ENCODE measurements around the gene TRIM29. TPM values are rescaled to one million over a fixed set of nuclear protein-coding genes. Genes with fewer than 3 reads are reported as not detected.

The TRIM29 gene
- polyA plus RNA-seq, 1 donor from 2014 or later: not detected

GRCh38 chr11:120134931-120135228 is 3.0 kb downstream of the TRIM29 start:
- Mint-ChIP-seq H3K4me3 (no peak overlapping the region), H3K27ac (no peak overlapping the region), H3K36me3 (no peaks in the 10 kb centered on the region), H3K9me3 (no peaks in the 10 kb centered on the region), H3K4me1 (no peaks in the 10 kb centered on the region), H3K27me3 (peaks cover 4% of the 10 kb centered on the region)

- Mint-ChIP-seq H3K4me1 (no peaks in the 10 kb centered on the region), H3K9me3 (no peaks in the 10 kb centered on the region), H3K27me3 (peaks cover 4% of the 10 kb centered on the region), H3K4me3 (peak overlapping the region in 1 of 4 donors; percentile 34), H3K27ac (no peak overlapping the region), H3K36me3 (no peaks in the 10 kb centered on the region)
Observed at GRCh38 chr11:120134106-120134930, 3.6 kb downstream of the TRIM29 start.

- H3K27ac Mint-ChIP-seq: no peak overlapping the region
- peaks cover 1% of the 10 kb centered on the region for H3K27me3 Mint-ChIP-seq
Observed at GRCh38 chr11:120133216-120134105, 4.5 kb downstream of the TRIM29 start.

GRCh38 chr11:120132645-120133185 is 5.2 kb downstream of the TRIM29 start:
- no peaks in the 10 kb centered on the region for H3K9me3 Mint-ChIP-seq
- no peak overlapping the region for H3K4me3 Mint-ChIP-seq
- peaks cover 3% of the 10 kb centered on the region for H3K27me3 Mint-ChIP-seq
- no peak overlapping the region for H3K27ac Mint-ChIP-seq
- no peaks in the 10 kb centered on the region for H3K36me3 Mint-ChIP-seq
- no peaks in the 10 kb centered on the region for H3K4me1 Mint-ChIP-seq

More at GRCh38 chr11:120133216-120134105, 4.5 kb downstream of the TRIM29 start:
- Mint-ChIP-seq H3K9me3 (no peaks in the 10 kb centered on the region), H3K4me1 (no peaks in the 10 kb centered on the region), H3K36me3 (no peaks in the 10 kb centered on the region), H3K4me3 (no peak overlapping the region)

- peaks cover 3% of the 10 kb centered on the region for H3K27me3 Mint-ChIP-seq
- H3K4me3 Mint-ChIP-seq: no peak overlapping the region
- no peaks in the 10 kb centered on the region for H3K9me3 Mint-ChIP-seq
- H3K4me1 Mint-ChIP-seq: peaks cover 0 to under 1% (median 0%) of the 10 kb centered on the region in 3 donors
- no peaks in the 10 kb centered on the region for H3K36me3 Mint-ChIP-seq
- no peak overlapping the region for H3K27ac Mint-ChIP-seq
Observed at GRCh38 chr11:120131941-120132644, 5.8 kb downstream of the TRIM29 start.

GRCh38 chr11:120130991-120131760 is 6.7 kb downstream of the TRIM29 start:
- Mint-ChIP-seq H3K27ac (no peak overlapping the region), H3K9me3 (no peaks in the 10 kb centered on the region), H3K4me3 (no peak overlapping the region), H3K27me3 (peaks cover 3% of the 10 kb centered on the region), H3K36me3 (no peaks in the 10 kb centered on the region), H3K4me1 (peaks cover 0 to 1% (median 0%) of the 10 kb centered on the region in 3 donors)

- peaks cover 0 to 1% (median 0%) of the 10 kb centered on the region in 3 donors for H3K4me1 Mint-ChIP-seq
- no peak overlapping the region for H3K27ac Mint-ChIP-seq
- H3K9me3 Mint-ChIP-seq: no peaks in the 10 kb centered on the region
- peaks cover 3% of the 10 kb centered on the region for H3K27me3 Mint-ChIP-seq
- no peaks in the 10 kb centered on the region for H3K36me3 Mint-ChIP-seq
- no peak overlapping the region for H3K4me3 Mint-ChIP-seq
Observed at GRCh38 chr11:120130176-120130980, 7.5 kb downstream of the TRIM29 start.

GRCh38 chr11:120129570-120129969 is 8.3 kb downstream of the TRIM29 start:
- no peaks in the 10 kb centered on the region for H3K9me3 Mint-ChIP-seq
- H3K27ac Mint-ChIP-seq: no peak overlapping the region
- H3K4me1 Mint-ChIP-seq: peaks cover 0 to 1% (median 0%) of the 10 kb centered on the region in 3 donors
- H3K36me3 Mint-ChIP-seq: no peaks in the 10 kb centered on the region
- no peak overlapping the region for H3K4me3 Mint-ChIP-seq
- H3K27me3 Mint-ChIP-seq: peaks cover 3% of the 10 kb centered on the region

GRCh38 chr11:120128392-120129119 is 9.4 kb downstream of the TRIM29 start:
- Mint-ChIP-seq H3K27ac (no peak overlapping the region), H3K4me1 (peaks cover 0 to 1% (median 0%) of the 10 kb centered on the region in 3 donors), H3K9me3 (no peaks in the 10 kb centered on the region), H3K27me3 (peaks cover 3% of the 10 kb centered on the region), H3K4me3 (no peak overlapping the region), H3K36me3 (no peaks in the 10 kb centered on the region)

- peak overlapping the region in 1 of 4 donors; percentile 83 for H3K4me3 Mint-ChIP-seq
- peaks cover 0 to 1% (median 0%) of the 10 kb centered on the region in 3 donors for H3K4me1 Mint-ChIP-seq
- H3K27ac Mint-ChIP-seq: no peak overlapping the region
- H3K27me3 Mint-ChIP-seq: peaks cover 3% of the 10 kb centered on the region
- H3K36me3 Mint-ChIP-seq: no peaks in the 10 kb centered on the region
- no peaks in the 10 kb centered on the region for H3K9me3 Mint-ChIP-seq
Observed at GRCh38 chr11:120127236-120127635, 10.7 kb downstream of the TRIM29 start.

GRCh38 chr11:120126620-120127019 is 11.3 kb downstream of the TRIM29 start:
- Mint-ChIP-seq H3K4me1 (peaks cover 0 to 1% (median 0%) of the 10 kb centered on the region in 3 donors), H3K36me3 (no peaks in the 10 kb centered on the region), H3K27ac (no peak overlapping the region), H3K4me3 (no peak overlapping the region), H3K9me3 (no peaks in the 10 kb centered on the region), H3K27me3 (peaks cover 3% of the 10 kb centered on the region)

GRCh38 chr11:120125509-120125908 is 12.4 kb downstream of the TRIM29 start:
- H3K27ac Mint-ChIP-seq: no peak overlapping the region
- no peaks in the 10 kb centered on the region for H3K9me3 Mint-ChIP-seq
- H3K36me3 Mint-ChIP-seq: peaks cover 2% of the 10 kb centered on the region
- peaks cover 3% of the 10 kb centered on the region for H3K27me3 Mint-ChIP-seq
- peaks cover 0 to 1% (median 0%) of the 10 kb centered on the region in 3 donors for H3K4me1 Mint-ChIP-seq
- H3K4me3 Mint-ChIP-seq: no peak overlapping the region

GRCh38 chr11:120125024-120125423 is 12.9 kb downstream of the TRIM29 start:
- H3K36me3 Mint-ChIP-seq: peaks cover 2% of the 10 kb centered on the region
- peaks cover 0 to 1% (median 0%) of the 10 kb centered on the region in 3 donors for H3K4me1 Mint-ChIP-seq
- H3K27ac Mint-ChIP-seq: no peak overlapping the region
- peaks cover 3% of the 10 kb centered on the region for H3K27me3 Mint-ChIP-seq
- H3K9me3 Mint-ChIP-seq: no peaks in the 10 kb centered on the region
- no peak overlapping the region for H3K4me3 Mint-ChIP-seq
